NCI-H2196 treated with DMSO at 0.1 percent for 48 hours (cell line): ENCODE measurements around the gene ZNF521.

Source experiments
- DNase-seq: peaks from one replicate; lab custom pipeline; 2025; ENCODE audit not compliant: unreplicated experiment; lab: John Stamatoyannopoulos, UW

ZNF521 gene

GRCh38 chr18:25253136-25253535, 98.8 kb downstream of the ZNF521 start:
- no peak for DNase-seq

GRCh38 chr18:25251068-25251467, 100.9 kb downstream of the ZNF521 start:
- no peak for DNase-seq

GRCh38 chr18:25250474-25250851, 101.5 kb downstream of the ZNF521 start:
- DNase-seq = no peak

GRCh38 chr18:25248755-25249154, 103.2 kb downstream of the ZNF521 start:
- DNase-seq = no peak

- DNase-seq = no peak
Observed at GRCh38 chr18:25247725-25248124, 104.2 kb downstream of the ZNF521 start.

- DNase-seq = no peak
Observed at GRCh38 chr18:25244924-25245698, 106.9 kb downstream of the ZNF521 start.

- DNase-seq = no peak
Observed at GRCh38 chr18:25244170-25244569, 107.8 kb downstream of the ZNF521 start.

GRCh38 chr18:25243754-25244153, 108.2 kb downstream of the ZNF521 start:
- DNase-seq = no peak

- no peak for DNase-seq
Observed at GRCh38 chr18:25243257-25243656, 108.7 kb downstream of the ZNF521 start.

GRCh38 chr18:25240420-25240770, 111.6 kb downstream of the ZNF521 start:
- no peak for DNase-seq

- no peak for DNase-seq
Observed at GRCh38 chr18:25239581-25240419, 112.2 kb downstream of the ZNF521 start.

- no peak for DNase-seq
Observed at GRCh38 chr18:25239151-25239550, 112.8 kb downstream of the ZNF521 start.

- no peak for DNase-seq
Observed at GRCh38 chr18:25237571-25238267, 114.2 kb downstream of the ZNF521 start.

GRCh38 chr18:25236736-25237135, 115.2 kb downstream of the ZNF521 start:
- no peak for DNase-seq

GRCh38 chr18:25235401-25236042, 116.4 kb downstream of the ZNF521 start:
- DNase-seq = no peak

GRCh38 chr18:25234740-25235345, 117.1 kb downstream of the ZNF521 start:
- no peak for DNase-seq

GRCh38 chr18:25234322-25234639, 117.7 kb downstream of the ZNF521 start:
- DNase-seq = no peak

GRCh38 chr18:25233528-25234321, 118.2 kb downstream of the ZNF521 start:
- no peak for DNase-seq

GRCh38 chr18:25231327-25231691, 120.7 kb downstream of the ZNF521 start:
- no peak for DNase-seq

GRCh38 chr18:25230658-25231326, 121.2 kb downstream of the ZNF521 start:
- no peak for DNase-seq
